Panc1 (cell line): Measurements from ENCODE around the gene PLRG1.

Experiments
- CTCF ChIP-seq: fragments of 450-650 bp; IDR thresholded peaks from 2 replicates; pipeline ENCODE4 v1.5.1; 2017; ENCODE audit warnings: mild to moderate bottlenecking
- POLR2AphosphoS5 ChIP-seq: IDR thresholded peaks from 2 replicates; pipeline ENCODE4 v1.6.1; 2012; ENCODE audit warnings: mild to moderate bottlenecking, low read depth, low read length, moderate library complexity
- REST ChIP-seq, 2 experiments: IDR thresholded peaks; 2 replicates each; pipeline ENCODE4 v1.6.1; 2011 to 2012; ENCODE audit warnings: low read depth in 2 of 2, control low read depth in 1 of 2, low read length in 1 of 2, mild to moderate bottlenecking in 1 of 2, moderate library complexity in 1 of 2; ENCODE audit not compliant: insufficient read depth in 1 of 2

GRCh38 chr4:154560824-154561231, 10.6 kb upstream of the PLRG1 start:
- no peak for TF ChIP-seq CTCF
- TF ChIP-seq REST (IDR thresholded peaks at IDR 0.05; ENCODE audit: insufficient read depth in 1 of 2, low read depth in 2 of 2, low read length in 1 of 2): no peak
- no peak for TF ChIP-seq POLR2AphosphoS5
